HepG2 (cell line): ENCODE data around the gene TRAPPC4. TPM values are rescaled to one million over a fixed set of nuclear protein-coding genes. Genes with fewer than 3 reads are reported as not detected.

ENCODE experiments used
- ATAC-seq: fragments of 200-7000 bp; cut with Tn5 transposase; 3 replicates; pipeline ENCODE4 v1.9.1; 2020; ENCODE audit warnings: mild to moderate bottlenecking, moderate library complexity
- BruUV-seq: library from RNA; stranded (reverse); fragments of 400-500 nt; replicated peaks from 2 replicates; lab custom pipeline; 2021; lab: Mats Ljungman, UMichigan
- CTCF ChIA-PET: fragments of 300-600 bp; formaldehyde crosslinking; extraction: SDS; loops from one replicate; lab custom pipeline; 2021; ENCODE audit warnings: low total read pairs, inconsistent platforms, low intra/inter-chr PET ratio; lab: Yijun Ruan, JAX
- POLR2A ChIA-PET: fragments of 350-600 bp; sonication (Branson Sonifier 250); formaldehyde crosslinking; loops from one replicate; lab custom pipeline; 2020; ENCODE audit warnings: antibody characterized with exemption, inconsistent platforms; lab: Yijun Ruan, JAX
- DNase-seq: peaks from one replicate; pipeline ENCODE4 v3.0.0-alpha.2; 2015; ENCODE audit warnings: low spot score
- FAIRE-seq: peaks from 3 replicates; lab custom pipeline; 2011; peaks lifted over from hg19 to GRCh38; lab: Jason Lieb, UNC
- H2AFZ ChIP-seq: one replicate; pipeline ENCODE4 v1.6.1; 2011; ENCODE audit warnings: low read length, inconsistent platforms
- H3K27ac ChIP-seq: fragments of 300-600 bp; 3 replicates; pipeline ENCODE4 v1.8.0; 2011; ENCODE audit warnings: mixed run types, mild to moderate bottlenecking, mixed read lengths, low read length, inconsistent platforms; ENCODE audit not compliant: insufficient read depth; ENCODE audit errors: extremely low read length
- H3K27me3 ChIP-seq, 2 experiments: fragments of 200-600 bp in 1 of 2; 2 replicates in 1 of 2; 3 replicates in 1 of 2; pipeline versions ENCODE4 v1.6.0 to v1.8.0; 2011; ENCODE audit warnings: low read length in 2 of 2, mild to moderate bottlenecking in 2 of 2, moderate library complexity in 2 of 2, inconsistent platforms in 1 of 2; ENCODE audit not compliant: insufficient read depth in 2 of 2, control insufficient read depth in 1 of 2
- H3K36me3 ChIP-seq, 2 experiments: fragments of 200-600 bp in 1 of 2; replicated peaks in 1 of 2; 2 replicates in 1 of 2; 3 replicates in 1 of 2; pipeline versions ENCODE4 v1.5.1 to v1.8.0; 2011; ENCODE audit warnings: low read length in 2 of 2, inconsistent platforms in 1 of 2; ENCODE audit not compliant: insufficient read depth in 2 of 2, control insufficient read depth in 1 of 2
- H3K4me1 ChIP-seq: 2 replicates; pipeline ENCODE4 v1.5.1; 2012; ENCODE audit warnings: low read length, inconsistent platforms; ENCODE audit not compliant: insufficient read depth
- H3K4me2 ChIP-seq: 2 replicates; pipeline ENCODE4 v1.6.0; 2011; ENCODE audit warnings: low read depth, low read length, inconsistent platforms
- H3K4me3 ChIP-seq, 3 experiments: fragments of 200-600 bp in 1 of 3; sonication (generic), shearing (Covaris generic) in 1 of 3; replicated peaks in 1 of 3; 2 replicates each; pipeline ENCODE4 v1.5.1; 2011 to 2016; ENCODE audit warnings: low read length in 3 of 3, inconsistent platforms in 2 of 3, low read depth in 2 of 3, mild to moderate bottlenecking in 2 of 3, control low read depth in 1 of 3, mixed read lengths in 1 of 3; ENCODE audit not compliant: insufficient read depth in 1 of 3
- H3K79me2 ChIP-seq: one replicate; pipeline ENCODE4 v1.6.1; 2011; ENCODE audit warnings: low read length, inconsistent platforms; ENCODE audit not compliant: insufficient read depth
- H3K9ac ChIP-seq: 2 replicates; pipeline ENCODE4 v1.6.0; 2011; ENCODE audit warnings: mild to moderate bottlenecking, low read depth, low read length, inconsistent platforms; ENCODE audit not compliant: insufficient read depth
- H3K9me3 ChIP-seq: 2 replicates; pipeline ENCODE4 v1.5.1; 2012; ENCODE audit warnings: mild to moderate bottlenecking, low read length
- H4K20me1 ChIP-seq: 2 replicates; pipeline ENCODE4 v1.6.0; 2011; ENCODE audit warnings: inconsistent platforms, mild to moderate bottlenecking, low read length, moderate library complexity; ENCODE audit not compliant: insufficient read depth
- HHEX ChIP-seq: IDR thresholded peaks from 2 replicates; pipeline ENCODE4 v1.6.1; 2016; ENCODE audit warnings: control low read depth
- IRF2 ChIP-seq: IDR thresholded peaks from 2 replicates; pipeline ENCODE4 v1.6.1; 2018; ENCODE audit warnings: missing genetic modification reagents, missing compliant biosample characterization
- NFE2 ChIP-seq: sonication (generic); formaldehyde crosslinking; IDR thresholded peaks from 2 replicates; pipeline ENCODE4 v1.4.0; 2020; ENCODE audit warnings: missing genetic modification reagents
- TAF15 ChIP-seq: fragments of 200-400 bp; formaldehyde crosslinking; IDR thresholded peaks from one replicate; pipeline ENCODE4 v1.6.1; 2018; ENCODE audit warnings: mild to moderate bottlenecking, low read depth, low read length; ENCODE audit not compliant: poor library complexity, severe bottlenecking
- ZBTB40 ChIP-seq, 2 experiments: fragments of 450-650 bp in 1 of 2; sonication (generic) in 1 of 2; formaldehyde crosslinking in 1 of 2; IDR thresholded peaks; 2 replicates each; pipeline versions ENCODE4 v1.6.1 to v1.8.0; 2016 to 2022; ENCODE audit warnings: antibody characterized with exemption in 1 of 2, mild to moderate bottlenecking in 1 of 2, missing genetic modification reagents in 1 of 2
- ZFP62 ChIP-seq: sonication (generic); formaldehyde crosslinking; IDR thresholded peaks from 2 replicates; pipeline ENCODE4 v1.4.0; 2020; ENCODE audit warnings: missing genetic modification reagents
- ZFP82 ChIP-seq: sonication (generic); formaldehyde crosslinking; IDR thresholded peaks from 2 replicates; pipeline ENCODE4 v1.5.1; 2020; ENCODE audit warnings: mild to moderate bottlenecking, missing genetic modification reagents, borderline replicate concordance
- ZNF18 ChIP-seq: sonication (generic); formaldehyde crosslinking; IDR thresholded peaks from 2 replicates; pipeline ENCODE4 v1.8.0; 2022; ENCODE audit warnings: mild to moderate bottlenecking, missing genetic modification reagents; ENCODE audit not compliant: insufficient replicate concordance
- ZNF510 ChIP-seq: sonication (generic); formaldehyde crosslinking; IDR thresholded peaks from 2 replicates; pipeline ENCODE4 v1.4.0; 2020; ENCODE audit warnings: low read depth, mild to moderate bottlenecking, missing genetic modification reagents
- ZNF574 ChIP-seq: sonication (generic); formaldehyde crosslinking; IDR thresholded peaks from 2 replicates; pipeline ENCODE4 v1.4.0; 2020; ENCODE audit warnings: missing genetic modification reagents
- ZNF776 ChIP-seq: sonication (generic); formaldehyde crosslinking; IDR thresholded peaks from 2 replicates; pipeline ENCODE4 v1.4.0; 2020; ENCODE audit warnings: mild to moderate bottlenecking, missing genetic modification reagents
- ZNF841 ChIP-seq: sonication (generic); formaldehyde crosslinking; IDR thresholded peaks from 2 replicates; pipeline ENCODE4 v1.8.1; 2023; ENCODE audit warnings: missing genetic modification reagents, borderline replicate concordance
- WGBS: methylation state at CpG from one replicate; pipeline ENCODE4 v1.1.6; 2017; ENCODE audit warnings: low lambda C conversion rate; 5-methylcytosine and 5-hydroxymethylcytosine counted together
- in situ Hi-C: cut with HindIII; loops from 2 replicates; pipeline ENCODE4 v1.10.0; 2017; ENCODE audit warnings: low pct_unique_long_range_greater_than_20kb; ENCODE audit not compliant: extremely low pct_ligation_motif_present
- intact Hi-C: fragments of 100-400 bp; cut with micrococcal nuclease; formaldehyde crosslinking; loops from one replicate; pipeline ENCODE4 v1.10.0; 2022; ENCODE audit not compliant: unreplicated experiment
- polyA plus RNA-seq, 8 experiments: library from polyadenylated mRNA; depleted of rRNA in 3 of 8; stranded (reverse) in 7 of 8; unstranded in 1 of 8; fragments of >200 nt; fragmentation: Illumina TruSeq in 4 of 8; extraction: Trizol in 4 of 8; gene quantifications; 2 replicates each; pipeline versions ENCODE4 v1.2.1 to v1.2.3, GENCODE V29; 2011 to 2016; ENCODE audit warnings: low read depth in 4 of 8, missing spikeins in 1 of 8, mixed read lengths in 1 of 8; ENCODE audit not compliant: insufficient read depth in 1 of 8
- total RNA-seq, 5 experiments: library from RNA; depleted of rRNA; stranded (reverse); fragments of >200 nt; fragmentation: Illumina TruSeq; extraction: Trizol; gene quantifications; 2 replicates each; pipeline ENCODE4 v1.2.3, GENCODE V29; 2016; ENCODE audit warnings: low read depth in 1 of 5

Gene TRAPPC4
- total and polyA plus RNA-seq, 2 of the 13 experiments (the other 11 are each of a cell fraction or from before 2014, with no cell fraction given): 97.4 to 140 TPM

GRCh38 chr11:118973985-118974384 lies 44.6 kb upstream of the TRAPPC4 start:
- FAIRE-seq: no peak
- Histone ChIP-seq H3K4me2 (no peak overlapping the region), H3K27ac (no peak overlapping the region), H3K27me3 (peaks cover 0 to 5% of the 10 kb centered on the region in 2 experiments; a peak in 2 of 5 replicates), H2AFZ (no peak overlapping the region), H3K4me1 (no peaks in the 10 kb centered on the region), H4K20me1 (no peaks in the 10 kb centered on the region), H3K36me3 (no peaks in the 10 kb centered on the region), H3K9ac (no peak overlapping the region), H3K4me3 (no peak overlapping the region), H3K9me3 (no peaks in the 10 kb centered on the region), H3K79me2 (no peaks in the 10 kb centered on the region)
- DNase-seq: no peak
- in situ Hi-C loops (no loop called here), intact Hi-C loops (no loop called here)
- POLR2A ChIA-PET: no interaction called here
- no peak for ATAC-seq
- CTCF ChIA-PET: no interaction called here
- BruUV-seq: no TSS peak
- 97% methylated on average over 2 of the region's 2 CpGs for WGBS
- TF ChIP-seq ZFP62 (CRISPR knock-in tag): no peak
- TF ChIP-seq NFE2 (CRISPR knock-in tag): no peak
- TF ChIP-seq ZNF510 (CRISPR knock-in tag): no peak
- TF ChIP-seq ZNF776 (CRISPR knock-in tag): no peak
- no peak for TF ChIP-seq ZNF841 (CRISPR knock-in tag)
- TF ChIP-seq TAF15: no peak
- TF ChIP-seq HHEX: no peak
- no peak for TF ChIP-seq ZFP82 (CRISPR knock-in tag)
- TF ChIP-seq ZNF18: no peak
- TF ChIP-seq ZBTB40 (IDR thresholded peaks at IDR 0.05): no peak
- no peak for TF ChIP-seq ZBTB40 (CRISPR knock-in tag; IDR thresholded peaks at IDR 0.05)
- no peak for TF ChIP-seq ZNF574
- no peak for TF ChIP-seq IRF2 (CRISPR knock-in tag)
